ENCODE results near the gene FUT6.
A peak's percentile ranks its signal among the peaks of the same experiment; 100 is the strongest.

Gene FUT6

GRCh38 chr19:5806133-5806489, 33.4 kb downstream of the FUT6 start:
- DNase-seq (ENCODE audit: low read depth): no peak
- no peak for TF ChIP-seq CTCF (IDR thresholded peaks at IDR 0.05; ENCODE audit: low read depth, low read length)
- TF ChIP-seq MAX (IDR thresholded peaks at IDR 0.05; ENCODE audit: low read depth, low read length): no peak
- TF ChIP-seq MYC (IDR thresholded peaks at IDR 0.05; ENCODE audit: low read depth, low read length): no peak
- TF ChIP-seq POLR2A (IDR thresholded peaks at IDR 0.05; ENCODE audit: extremely low read depth, insufficient read length): no peak
- H3K4me3 ChIP-seq (ENCODE audit: low read depth, low read length): no peak overlapping the region

- TF ChIP-seq MYC (IDR thresholded peaks at IDR 0.05; ENCODE audit: low read depth, low read length) (no peak), MAX (IDR thresholded peaks at IDR 0.05; ENCODE audit: low read depth, low read length) (peak; percentile 38; the same call in 1 of the 2 replicates), CTCF (IDR thresholded peaks at IDR 0.05; ENCODE audit: low read depth, low read length) (peak; percentile 55), POLR2A (IDR thresholded peaks at IDR 0.05; ENCODE audit: extremely low read depth, insufficient read length) (no peak)
- no peak overlapping the region for H3K4me3 ChIP-seq (ENCODE audit: low read depth, low read length)
- DNase-seq (ENCODE audit: low read depth): peak; percentile 71
Observed at GRCh38 chr19:5805462-5806132, 33.9 kb downstream of the FUT6 start.

GRCh38 chr19:5804516-5805461, 34.7 kb downstream of the FUT6 start, which contains the start of gene NRTN:
NRTN (plus strand) TSS chr19:5805067; CDS start chr19:5824166, 19,099 bp downstream.
- TF ChIP-seq MAX (IDR thresholded peaks at IDR 0.05; ENCODE audit: low read depth, low read length): no peak
- TF ChIP-seq CTCF (IDR thresholded peaks at IDR 0.05; ENCODE audit: low read depth, low read length): no peak
- TF ChIP-seq MYC (IDR thresholded peaks at IDR 0.05; ENCODE audit: low read depth, low read length): no peak
- TF ChIP-seq POLR2A (IDR thresholded peaks at IDR 0.05; ENCODE audit: extremely low read depth, insufficient read length): no peak
- no peak for DNase-seq (ENCODE audit: low read depth)
- no peak within 1 kb of the TSS for H3K4me3 ChIP-seq (ENCODE audit: low read depth, low read length)

- no peak for TF ChIP-seq MYC (IDR thresholded peaks at IDR 0.05; ENCODE audit: low read depth, low read length)
- 0 out of 2 replicates have a peak, but pooled peaks have one; percentile 4 for TF ChIP-seq MAX (IDR thresholded peaks at IDR 0.05; ENCODE audit: low read depth, low read length)
- TF ChIP-seq POLR2A (IDR thresholded peaks at IDR 0.05; ENCODE audit: extremely low read depth, insufficient read length): no peak
- peak; percentile 85 for TF ChIP-seq CTCF (IDR thresholded peaks at IDR 0.05; ENCODE audit: low read depth, low read length)
- no peak overlapping the region for H3K4me3 ChIP-seq (ENCODE audit: low read depth, low read length)
- peak; percentile 89 for DNase-seq (ENCODE audit: low read depth)
Observed at GRCh38 chr19:5803752-5804515, 35.6 kb downstream of the FUT6 start.

- DNase-seq (ENCODE audit: low read depth): no peak
- no peak for TF ChIP-seq CTCF (IDR thresholded peaks at IDR 0.05; ENCODE audit: low read depth, low read length)
- TF ChIP-seq POLR2A (IDR thresholded peaks at IDR 0.05; ENCODE audit: extremely low read depth, insufficient read length): no peak
- no peak for TF ChIP-seq MYC (IDR thresholded peaks at IDR 0.05; ENCODE audit: low read depth, low read length)
- TF ChIP-seq MAX (IDR thresholded peaks at IDR 0.05; ENCODE audit: low read depth, low read length): no peak
- no peak overlapping the region for H3K4me3 ChIP-seq (ENCODE audit: low read depth, low read length)
Observed at GRCh38 chr19:5803441-5803751, 36.1 kb downstream of the FUT6 start.
